ENCODE measurements around the gene SH2D3C. TPM values are rescaled to one million over a fixed set of nuclear protein-coding genes. Genes with fewer than 3 reads are reported as not detected.

SH2D3C gene
- total RNA-seq, 2 experiments from 2014 or later, result 29.9 to 30.3 TPM

- Mint-ChIP-seq H3K36me3 (ENCODE audit: low read depth) (peaks cover 33% of the 10 kb centered on the region), H3K27ac (peak overlapping the region; percentile 99), H3K4me3 (peak overlapping the region; percentile 99), H3K27me3 (no peaks in the 10 kb centered on the region), H3K9me3 (no peaks in the 10 kb centered on the region), H3K4me1 (ENCODE audit: low read depth) (peaks cover 31% of the 10 kb centered on the region)
- POLR2A ChIA-PET, result interaction anchor here (0.9 to 4.5 kb wide), 3 partner anchors 8 to 42 kb away, joined by 3 to 32 read pairs (median 8); partner anchors contain the start of genes CDK9 and TOR2A
- CTCF ChIA-PET, result interaction anchor here (1.2 to 16.0 kb wide), 4 partner anchors 7 to 145 kb away, joined by 4 to 144 read pairs (median 8); partner anchors contain the start of genes CDK9, SH2D3C and TOR2A
- DNase-seq (peak; percentile 90), ATAC-seq (peak; percentile 50)
- intact Hi-C loops (cut with micrococcal nuclease), result no loop called here
- TF ChIP-seq CTCF (IDR thresholded peaks at IDR 0.05), result no peak
Observed at GRCh38 chr9:127776195-127776923, 2.1 kb downstream of the SH2D3C start.

GRCh38 chr9:127773981-127774380 is 4.5 kb downstream of the SH2D3C start:
- intact Hi-C loops (cut with micrococcal nuclease), result no loop called here
- CTCF ChIA-PET, result interaction anchor here (1.3 to 16.0 kb wide), 2 partner anchors 9 to 147 kb away, joined by 4 to 144 read pairs; partner anchors contain the start of genes CDK9 and SH2D3C
- Mint-ChIP-seq H3K4me3 (no peak overlapping the region), H3K9me3 (no peaks in the 10 kb centered on the region), H3K27ac (peak overlapping the region; percentile 30), H3K36me3 (ENCODE audit: low read depth) (peaks cover 43% of the 10 kb centered on the region), H3K4me1 (ENCODE audit: low read depth) (peaks cover 40% of the 10 kb centered on the region), H3K27me3 (no peaks in the 10 kb centered on the region)
- ATAC-seq (no peak), DNase-seq (no peak)
- POLR2A ChIA-PET, result interaction anchor here (4.5 kb wide), 1 partner anchor 10 kb away, joined by 32 read pairs; the partner anchor contains the start of gene CDK9
- no peak for TF ChIP-seq CTCF (IDR thresholded peaks at IDR 0.05)

- no peak overlapping the region for H3K27ac Mint-ChIP-seq
- no peak for ATAC-seq
- H3K36me3 Mint-ChIP-seq (ENCODE audit: low read depth), result peaks cover 45% of the 10 kb centered on the region
- DNase-seq, result no peak
- no peaks in the 10 kb centered on the region for H3K27me3 Mint-ChIP-seq
- H3K4me3 Mint-ChIP-seq, result no peak overlapping the region
- intact Hi-C loops (cut with micrococcal nuclease), result no loop called here
- peaks cover 47% of the 10 kb centered on the region for H3K4me1 Mint-ChIP-seq (ENCODE audit: low read depth)
- ChIA-PET CTCF (interaction anchor here (1.3 to 16.0 kb wide), 2 partner anchors 10 to 148 kb away, joined by 4 to 144 read pairs; partner anchors contain the start of genes CDK9 and SH2D3C), POLR2A (interaction anchor here (4.5 kb wide), 1 partner anchor 11 kb away, joined by 32 read pairs; the partner anchor contains the start of gene CDK9)
- no peak for TF ChIP-seq CTCF (IDR thresholded peaks at IDR 0.05)
- no peaks in the 10 kb centered on the region for H3K9me3 Mint-ChIP-seq
Observed at GRCh38 chr9:127773272-127773671, 5.2 kb downstream of the SH2D3C start.

GRCh38 chr9:127772603-127773002 is 5.9 kb downstream of the SH2D3C start:
- ATAC-seq (no peak), DNase-seq (no peak)
- Mint-ChIP-seq H3K27me3 (no peaks in the 10 kb centered on the region), H3K4me1 (ENCODE audit: low read depth) (peaks cover 54% of the 10 kb centered on the region), H3K27ac (no peak overlapping the region), H3K36me3 (ENCODE audit: low read depth) (peaks cover 43% of the 10 kb centered on the region), H3K4me3 (no peak overlapping the region), H3K9me3 (no peaks in the 10 kb centered on the region)
- ChIA-PET POLR2A (interaction anchor here (1.1 to 7.5 kb wide), 4 partner anchors 12 to 127 kb away, joined by 3 to 56 read pairs (median 18); partner anchors contain the start of genes CDK9 and ST6GALNAC6), CTCF (interaction anchor here (1.3 to 16.0 kb wide), 2 partner anchors 11 to 149 kb away, joined by 4 to 144 read pairs; partner anchors contain the start of genes CDK9 and SH2D3C)
- intact Hi-C loops (cut with micrococcal nuclease), result no loop called here
- TF ChIP-seq CTCF (IDR thresholded peaks at IDR 0.05), result no peak
